ENCODE measurements around the gene SLC25A22.

The SLC25A22 gene

DNA sequence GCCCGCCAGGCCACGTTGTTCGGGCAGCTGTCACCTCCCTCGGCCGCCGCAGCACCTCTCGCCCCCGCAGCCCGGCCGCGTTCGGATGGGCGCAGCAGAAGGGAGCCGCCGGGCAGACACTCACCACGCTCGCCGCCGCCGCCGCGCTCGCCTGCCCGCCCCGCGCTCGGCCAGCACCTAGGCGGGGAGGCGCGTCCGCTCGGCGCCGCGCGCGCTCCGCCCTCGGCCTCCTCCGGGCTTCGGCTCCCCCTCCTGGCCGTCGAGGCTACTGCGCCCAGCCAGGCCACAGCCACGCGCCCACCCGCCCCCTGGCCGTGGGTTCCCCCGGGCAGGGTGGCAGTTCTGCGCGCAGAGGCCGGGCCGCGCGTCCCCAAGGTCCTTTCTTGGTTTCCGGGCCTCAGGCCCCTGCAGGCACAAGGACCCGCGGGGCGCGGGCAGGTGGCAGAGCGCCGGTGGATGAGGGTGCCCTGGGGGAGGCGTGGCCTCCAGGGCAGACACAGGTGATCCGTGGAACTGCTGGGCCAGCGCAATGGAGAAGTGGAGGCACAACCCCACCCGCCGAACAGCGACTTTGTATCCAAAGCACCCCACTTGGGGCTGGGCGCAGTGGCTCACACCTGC lies at the start of gene SLC25A22:
TSS of gene SLC25A22 (minus strand) at position 189 of the 621 bp plus-strand sequence. CDS start 3,275 bp downstream, outside the sequence.
- peak; percentile 80 for DNase-seq

DNA sequence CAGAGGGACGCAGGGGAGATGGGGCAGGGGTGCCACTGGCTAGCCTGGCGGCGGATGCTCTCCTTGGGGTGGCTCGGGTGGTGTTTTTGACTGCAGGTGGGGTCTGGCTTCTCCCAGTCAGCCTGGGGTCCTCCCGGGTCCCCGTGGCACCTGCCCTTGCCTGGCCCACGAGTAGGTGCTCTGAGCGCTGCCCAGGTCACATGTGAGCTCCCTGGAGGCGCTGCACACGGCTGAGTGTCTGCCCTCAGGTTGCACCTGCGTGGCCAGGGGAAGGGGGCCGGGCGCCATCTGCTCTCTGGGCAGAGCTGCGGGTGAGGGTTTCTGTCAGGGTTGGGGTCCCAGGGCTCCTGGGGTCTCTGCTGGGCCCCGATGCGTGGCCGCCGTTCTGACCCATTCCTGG lies 49.8 kb upstream of the SLC25A22 start:
- no peak for DNase-seq

DNA sequence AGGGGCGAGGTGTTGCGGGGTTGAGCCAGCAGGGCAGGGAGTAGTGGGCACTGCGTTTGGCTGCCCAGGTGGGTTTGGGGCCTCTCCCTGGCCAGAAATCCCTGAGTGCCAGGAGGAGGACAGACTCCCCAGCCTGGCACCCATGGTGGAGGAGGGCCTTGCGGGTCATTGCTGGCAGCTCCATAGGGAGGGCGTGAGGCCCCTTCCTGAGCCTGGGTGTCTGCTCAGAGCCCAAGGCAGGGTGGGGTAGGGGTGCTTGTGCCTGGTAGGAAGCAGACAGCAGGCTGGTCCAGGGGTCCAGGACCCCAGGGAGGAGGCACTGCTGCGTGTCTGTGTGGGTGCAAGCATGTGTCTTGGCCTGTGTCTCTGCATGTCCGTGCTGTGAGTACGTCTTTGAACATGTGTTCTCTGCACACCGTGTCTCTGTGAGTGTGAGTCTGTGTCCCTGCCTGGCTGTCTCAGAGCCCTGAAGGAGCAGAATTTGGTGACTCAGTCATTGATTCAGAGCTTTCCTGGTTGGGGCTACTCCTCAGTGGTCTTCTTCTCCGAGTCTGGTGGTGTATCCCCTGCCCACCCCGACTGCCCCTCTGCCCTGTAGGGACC lies 48.5 kb upstream of the SLC25A22 start:
- DNase-seq: no peak

DNA sequence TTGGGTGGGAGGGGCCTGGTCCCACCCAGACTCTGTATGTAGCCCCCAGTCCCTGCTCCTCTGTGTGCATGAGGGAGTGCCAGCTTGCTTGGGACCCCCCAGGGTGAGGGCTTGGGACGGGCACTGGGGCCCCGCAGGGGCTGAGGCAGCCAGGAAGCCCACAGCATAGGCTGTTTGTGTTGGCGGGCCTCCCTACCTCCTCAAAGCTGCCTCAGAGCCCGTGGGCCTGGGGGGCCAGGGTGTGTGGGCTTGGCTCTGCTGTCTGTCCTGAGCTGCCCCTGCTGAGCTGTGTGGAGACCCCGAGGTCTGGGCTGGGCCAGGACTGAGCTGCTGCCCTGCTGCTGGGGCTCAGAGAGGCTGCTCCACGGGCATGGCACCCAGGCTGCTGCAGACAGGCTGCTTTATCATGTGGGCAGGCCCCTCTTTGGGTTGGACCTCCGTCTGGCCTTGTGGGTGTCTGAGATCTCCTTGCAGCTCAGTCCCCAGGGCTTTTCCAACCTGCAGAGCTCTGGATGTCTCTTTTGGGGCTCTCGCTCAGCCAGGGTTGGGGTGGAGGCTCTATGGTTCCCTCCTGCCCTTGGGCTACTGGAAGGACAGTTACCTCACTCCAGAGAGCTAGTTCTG lies 47.9 kb upstream of the SLC25A22 start:
- no peak for DNase-seq

DNA sequence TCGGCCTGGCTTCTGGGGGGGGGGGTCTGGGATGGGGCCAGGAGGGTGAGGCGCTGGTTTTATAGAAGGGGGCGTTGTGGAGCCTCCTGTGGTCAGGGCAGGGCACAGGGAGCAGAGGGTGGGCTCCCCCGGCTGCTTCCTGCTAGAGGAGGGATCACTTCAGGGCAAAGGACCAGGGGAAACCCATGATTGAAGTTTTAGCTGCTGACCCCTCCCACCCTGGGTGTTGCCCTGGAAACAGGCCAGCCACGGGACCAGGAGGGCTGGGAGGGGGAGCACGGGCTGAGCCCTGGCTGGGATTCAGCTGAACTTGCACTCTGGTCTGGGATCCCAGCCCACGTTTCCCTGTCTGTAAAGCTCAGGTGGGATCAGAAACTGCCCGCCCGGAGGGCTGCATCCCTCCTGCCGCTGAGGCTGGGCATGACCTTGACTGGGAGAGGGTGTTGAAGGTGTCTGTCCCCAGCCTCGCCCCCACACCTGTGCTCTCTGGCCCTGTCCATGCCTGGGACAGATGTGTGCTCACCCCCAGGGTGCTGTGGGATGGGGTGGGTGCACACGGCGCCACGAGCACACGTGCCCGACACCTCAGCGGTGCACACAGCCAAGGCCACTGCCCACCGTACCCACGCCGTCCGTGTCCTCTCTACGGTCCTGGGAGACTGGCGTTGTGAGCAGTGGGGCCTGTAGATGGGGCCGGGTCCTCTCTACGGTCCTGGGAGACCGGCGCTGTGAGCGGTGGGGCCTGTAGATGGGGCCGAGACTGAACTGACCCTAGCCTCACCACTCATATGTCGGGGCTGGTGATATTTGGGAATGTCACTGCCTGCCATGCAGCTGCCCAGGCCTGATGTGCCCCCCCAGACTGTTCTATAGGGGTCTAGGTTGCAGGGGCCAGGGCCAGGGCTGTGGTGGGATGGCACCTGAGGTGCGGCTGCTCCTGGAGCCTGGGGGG lies 46.9 kb upstream of the SLC25A22 start:
- no peak for DNase-seq

DNA sequence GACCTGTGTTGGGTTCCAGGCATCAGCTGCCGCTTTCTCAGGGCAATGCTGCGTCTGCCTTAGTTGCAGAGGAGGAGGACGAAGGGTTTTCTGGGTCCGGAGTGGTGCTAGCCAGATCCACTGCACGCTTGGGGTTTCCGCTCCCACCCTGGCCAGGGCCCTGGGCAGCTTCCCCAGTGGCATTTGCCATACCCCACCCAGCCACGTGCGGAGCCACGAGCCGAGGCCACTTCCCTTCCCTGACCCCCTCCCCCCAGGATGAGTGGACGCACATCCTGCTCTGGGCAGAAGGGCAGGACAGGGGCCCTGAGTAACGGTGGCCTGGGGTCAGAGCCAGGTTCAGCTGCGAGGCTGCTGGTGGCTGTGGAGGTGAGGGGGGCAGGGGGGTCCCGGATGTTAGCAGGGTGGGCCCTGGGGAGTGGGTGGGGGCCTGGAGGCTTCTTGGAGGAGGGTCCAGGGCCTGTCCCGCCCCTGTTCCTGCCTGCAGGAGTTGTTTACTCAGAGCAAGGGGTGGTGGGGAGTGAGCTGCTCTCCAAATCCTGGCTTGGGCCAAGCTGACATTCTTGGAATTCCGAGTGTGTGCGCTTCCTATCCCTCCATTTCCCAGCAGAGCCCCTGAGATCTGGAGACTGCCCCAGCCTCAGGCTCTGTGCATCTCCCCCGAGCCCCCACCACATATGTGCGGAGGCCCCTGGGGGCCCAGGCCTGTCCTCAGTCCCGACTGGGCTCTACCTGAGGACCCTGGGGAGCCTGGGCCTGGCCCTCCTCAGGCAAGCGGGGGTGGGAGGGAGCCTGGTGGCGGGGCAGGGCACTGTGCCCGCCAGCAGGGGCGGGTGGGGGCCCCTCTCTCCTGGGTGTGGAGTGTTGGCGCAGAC lies 46.0 kb upstream of the SLC25A22 start:
- DNase-seq: no peak

DNA sequence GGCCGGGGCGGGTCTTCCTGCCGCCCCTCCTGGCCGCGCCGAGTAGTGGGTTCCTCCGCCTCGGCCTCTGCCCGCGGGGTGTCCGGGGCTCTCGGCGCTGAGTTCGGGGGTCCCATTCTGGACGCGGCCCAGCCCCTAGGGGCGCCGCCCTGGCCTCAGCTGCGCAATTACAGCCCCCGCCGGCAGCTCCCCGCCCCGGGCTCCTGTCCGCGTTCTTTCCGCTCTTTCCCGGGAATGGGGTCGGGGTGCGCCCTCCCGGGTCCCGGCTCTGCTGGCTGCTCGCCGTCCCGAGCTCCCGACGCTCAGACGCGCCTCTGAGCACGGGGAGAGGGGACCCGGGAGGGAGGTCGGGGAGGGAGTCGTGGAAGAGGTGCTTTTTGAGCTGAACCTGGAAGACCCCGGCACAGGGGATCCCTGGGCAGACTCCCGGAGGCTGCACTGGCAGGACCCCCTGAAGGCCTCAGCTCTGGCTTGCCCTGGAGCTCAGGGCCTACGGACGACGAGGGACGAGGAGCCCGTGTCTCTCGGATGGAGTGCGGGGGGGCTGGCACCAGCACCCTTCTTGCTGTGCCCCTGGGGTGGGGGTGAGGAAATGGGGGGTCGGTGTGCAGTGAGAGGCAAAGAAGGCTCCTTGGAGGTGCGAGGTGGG lies 45.1 kb upstream of the SLC25A22 start:
- DNase-seq: no peak

DNA sequence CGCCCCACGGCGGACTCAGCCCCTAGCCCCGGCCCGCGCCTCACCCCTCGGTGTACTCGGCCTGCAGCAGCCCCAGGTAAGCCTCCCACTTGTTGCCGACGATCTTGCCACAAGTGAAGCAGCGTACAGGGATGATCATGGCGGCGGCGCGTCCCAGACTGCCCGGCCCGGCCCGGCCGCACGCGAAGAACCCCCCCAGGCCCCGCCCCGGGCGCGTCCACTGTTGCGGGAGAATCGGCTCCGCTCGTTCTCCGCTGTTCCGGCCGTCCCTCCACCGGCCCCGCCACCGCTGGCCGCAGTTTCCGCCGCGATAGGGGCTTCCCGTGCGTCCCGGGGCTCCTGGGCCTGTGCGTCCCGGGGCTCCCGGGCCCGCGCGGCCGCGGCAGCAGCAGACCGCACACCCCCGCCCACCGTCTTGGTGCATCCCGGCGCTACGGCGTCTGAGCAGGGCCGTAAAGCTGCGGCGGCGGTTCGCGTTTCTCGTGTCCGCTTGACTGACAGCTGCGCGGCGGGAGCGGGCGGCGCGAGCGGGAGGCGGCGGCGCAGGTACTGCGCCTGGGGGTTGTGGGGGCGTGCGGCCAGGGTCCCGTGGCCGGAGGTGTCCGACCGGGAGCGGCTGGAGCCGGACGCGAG lies 44.4 kb upstream of the SLC25A22 start, which contains the start of the genes POLR2L and TSPAN4:
TSS of gene POLR2L (minus strand) at position 160 of the 633 bp plus-strand sequence. CDS start at position 139, 21 bp downstream.
TSS of gene TSPAN4 (plus strand) at position 483 of the 633 bp plus-strand sequence. CDS start 7,453 bp downstream, outside the sequence.
- DNase-seq: peak; percentile 87

DNA sequence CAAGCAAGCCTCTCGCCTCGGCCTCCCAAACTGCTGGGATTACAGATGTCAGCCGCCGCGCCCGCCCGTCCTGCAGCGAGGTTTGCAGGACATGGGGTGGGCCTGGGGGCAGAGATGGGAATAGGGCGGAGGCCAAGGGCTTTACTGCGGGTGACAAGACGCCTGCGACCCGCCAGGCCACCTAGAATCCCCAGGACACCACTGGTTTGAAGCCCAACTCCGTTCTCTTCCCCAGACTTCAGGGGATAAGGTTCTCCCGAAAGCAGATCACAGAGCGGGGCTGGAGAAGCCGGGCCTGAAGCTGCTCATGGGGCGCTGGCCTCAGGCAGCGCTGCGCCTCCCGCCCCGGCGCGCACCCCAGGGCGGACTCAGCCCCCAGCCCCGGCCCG lies 43.9 kb upstream of the SLC25A22 start:
- no peak for DNase-seq

DNA sequence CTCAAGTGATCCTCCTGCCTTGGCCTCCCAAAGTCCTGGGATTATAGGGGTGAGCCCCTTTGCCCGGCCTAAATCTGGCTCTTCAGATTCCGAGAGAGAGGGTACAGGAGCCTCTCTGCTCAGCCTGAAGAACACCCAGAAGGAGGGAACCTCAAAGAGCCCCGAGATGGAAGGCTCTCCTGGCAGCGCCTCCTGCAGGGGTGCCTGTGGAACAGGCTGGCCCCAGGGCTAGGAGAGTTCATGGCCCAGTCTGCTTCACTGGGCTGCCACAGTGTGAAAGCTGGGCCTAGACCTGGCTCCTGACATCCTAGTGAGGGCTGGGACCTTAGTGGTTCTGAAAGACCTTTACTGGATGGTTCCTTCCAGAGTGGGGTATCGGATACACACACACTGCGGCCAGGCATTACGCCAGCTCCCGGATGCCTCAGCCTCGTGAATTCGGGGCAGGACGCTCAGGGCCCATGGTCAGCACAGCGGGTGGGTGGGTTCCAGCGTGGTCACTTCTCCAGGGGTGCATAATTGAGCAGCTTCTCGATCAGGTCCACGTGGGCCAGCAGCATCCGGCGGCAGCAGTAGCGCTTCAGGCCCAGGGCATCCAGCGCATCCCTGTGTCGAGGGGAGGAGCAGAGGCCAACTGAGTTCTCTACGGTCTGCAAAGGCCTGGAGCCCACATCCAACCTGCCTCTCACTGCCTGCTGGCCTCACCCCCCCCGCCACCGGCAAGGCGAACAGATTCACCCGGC lies 42.0 kb upstream of the SLC25A22 start:
- no peak for DNase-seq

DNA sequence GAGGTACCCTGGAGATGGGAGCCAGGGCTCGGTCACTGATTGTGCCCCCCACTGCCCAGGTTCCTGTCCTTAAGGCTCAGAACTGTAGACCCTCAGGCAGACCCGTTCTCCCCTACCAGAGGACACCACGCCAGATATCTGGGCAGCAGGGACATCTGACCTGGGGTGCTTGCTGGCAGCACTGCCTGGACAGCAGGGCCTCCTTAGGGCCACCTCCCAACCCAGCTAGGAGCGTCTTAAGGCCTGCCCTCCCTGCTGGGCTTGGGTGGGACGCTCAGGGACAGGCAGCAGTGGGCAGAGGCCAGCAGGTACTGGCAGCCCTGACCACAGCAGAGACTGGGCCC lies 41.2 kb upstream of the SLC25A22 start:
- DNase-seq: no peak

DNA sequence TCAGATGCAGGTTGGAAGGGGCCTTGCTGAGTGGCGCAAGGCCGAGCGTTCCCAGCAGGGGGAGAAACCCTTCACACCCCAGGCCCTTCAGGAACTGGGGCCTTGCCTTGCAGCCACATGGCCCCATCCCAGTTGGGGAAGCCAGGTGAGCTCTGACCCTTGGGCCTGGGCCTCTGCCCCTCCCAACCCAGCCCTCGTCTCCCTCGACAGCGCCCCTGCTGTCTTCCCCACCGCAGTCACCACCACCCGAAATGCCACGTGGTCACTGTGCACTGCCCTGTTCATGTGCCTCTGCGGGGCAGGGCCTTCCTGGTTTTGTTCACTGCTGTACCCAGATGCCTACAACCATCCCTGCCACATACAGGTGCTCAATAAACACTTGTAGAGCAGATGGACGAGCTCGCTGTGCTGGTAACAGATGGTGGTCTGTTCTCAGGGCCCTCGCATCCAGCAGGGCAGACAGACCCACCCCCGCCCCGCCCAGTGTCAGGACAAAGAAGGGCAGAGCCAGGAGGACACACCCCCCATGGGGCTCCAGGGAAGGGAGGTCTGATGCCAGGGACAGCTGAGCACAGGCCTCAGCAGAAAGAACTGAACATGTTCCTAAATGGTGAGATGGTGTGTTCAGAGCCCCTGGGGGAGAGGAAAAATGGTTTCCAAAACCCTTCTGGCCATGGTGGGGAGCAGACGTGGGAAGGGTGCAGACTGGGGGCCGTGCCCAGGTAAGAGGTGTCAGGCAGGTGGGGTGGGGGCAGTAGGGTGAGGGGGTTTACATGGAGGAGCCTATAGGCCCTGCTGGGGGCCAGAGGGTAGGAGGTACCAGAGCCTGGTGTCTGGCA lies 40.6 kb upstream of the SLC25A22 start:
- no peak for DNase-seq

DNA sequence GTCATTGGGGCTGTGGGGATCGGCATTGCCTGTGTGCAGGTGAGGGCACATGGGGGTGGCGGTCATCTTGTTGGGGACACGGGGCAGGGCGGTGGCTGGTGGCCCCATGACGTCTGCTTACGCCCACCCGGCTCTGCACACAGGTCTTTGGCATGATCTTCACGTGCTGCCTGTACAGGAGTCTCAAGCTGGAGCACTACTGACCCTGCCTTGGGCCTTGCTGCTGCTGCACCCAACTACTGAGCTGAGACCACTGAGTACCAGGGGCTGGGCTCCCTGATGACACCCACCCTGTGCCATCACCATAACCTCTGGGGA lies 39.9 kb upstream of the SLC25A22 start:
- no peak for DNase-seq

DNA sequence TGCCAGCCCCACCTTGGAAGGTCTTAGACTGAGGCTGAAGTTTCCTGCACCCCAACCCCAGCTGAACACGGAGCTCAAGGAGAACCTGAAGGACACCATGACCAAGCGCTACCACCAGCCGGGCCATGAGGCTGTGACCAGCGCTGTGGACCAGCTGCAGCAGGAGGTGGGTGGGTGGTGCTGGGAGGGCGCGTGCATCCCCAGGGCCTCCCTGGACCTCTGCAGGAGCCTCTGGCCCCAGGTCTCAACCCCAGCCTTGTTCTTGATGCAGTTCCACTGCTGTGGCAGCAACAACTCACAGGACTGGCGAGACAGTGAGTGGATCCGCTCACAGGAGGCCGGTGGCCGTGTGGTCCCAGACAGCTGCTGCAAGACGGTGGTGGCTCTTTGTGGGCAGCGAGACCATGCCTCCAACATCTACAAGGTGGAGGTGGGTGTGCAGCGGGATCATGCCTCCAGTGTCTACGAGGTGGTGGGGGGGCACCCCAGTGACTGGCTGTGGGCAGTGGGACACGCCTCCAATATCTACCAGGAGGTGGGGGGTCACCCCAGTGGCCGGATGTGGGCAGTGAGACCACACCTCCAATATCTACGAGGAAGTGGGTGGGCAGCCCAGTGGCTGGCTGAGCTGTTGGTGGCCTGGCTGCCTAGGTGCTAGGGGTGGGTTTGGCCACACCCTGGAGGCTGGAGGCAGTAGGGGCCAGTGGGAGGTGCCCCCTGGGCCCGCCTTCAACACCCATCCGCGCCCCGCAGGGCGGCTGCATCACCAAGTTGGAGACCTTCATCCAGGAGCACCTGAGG lies 39.3 kb upstream of the SLC25A22 start:
- no peak for DNase-seq

DNA sequence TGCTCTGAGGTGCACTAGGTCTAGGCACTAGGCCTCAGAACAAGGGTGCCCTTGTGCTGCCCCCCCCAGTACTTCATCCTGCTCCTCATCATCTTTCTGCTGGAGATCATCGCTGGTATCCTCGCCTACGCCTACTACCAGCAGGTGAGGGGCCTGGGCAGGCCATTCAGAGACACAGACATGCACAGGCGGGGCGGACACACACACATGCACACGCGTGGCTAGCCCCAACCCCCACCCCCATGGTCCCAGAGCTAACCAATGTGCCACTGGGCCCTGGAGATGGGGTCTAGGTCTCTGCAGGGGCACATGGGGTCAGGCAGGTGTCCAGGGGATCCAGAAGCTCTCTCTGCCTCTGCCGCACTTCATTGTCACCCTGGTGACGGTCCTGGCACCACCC lies 38.6 kb upstream of the SLC25A22 start:
- no peak for DNase-seq

DNA sequence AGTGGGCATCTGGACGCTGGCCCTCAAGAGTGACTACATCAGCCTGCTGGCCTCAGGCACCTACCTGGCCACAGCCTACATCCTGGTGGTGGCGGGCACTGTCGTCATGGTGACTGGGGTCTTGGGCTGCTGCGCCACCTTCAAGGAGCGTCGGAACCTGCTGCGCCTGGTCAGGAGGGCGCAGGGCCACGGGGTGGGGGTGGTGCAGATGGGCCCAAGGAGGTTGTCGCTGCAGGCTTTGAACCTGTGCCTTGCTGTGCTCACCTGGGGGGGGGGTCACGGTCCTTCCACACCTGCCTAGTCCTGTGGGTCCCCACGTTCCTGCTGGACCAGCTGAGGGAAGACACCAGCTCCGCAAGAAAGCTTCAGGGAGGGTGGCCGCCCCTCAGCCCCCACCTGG lies 38.2 kb upstream of the SLC25A22 start:
- no peak for DNase-seq

DNA sequence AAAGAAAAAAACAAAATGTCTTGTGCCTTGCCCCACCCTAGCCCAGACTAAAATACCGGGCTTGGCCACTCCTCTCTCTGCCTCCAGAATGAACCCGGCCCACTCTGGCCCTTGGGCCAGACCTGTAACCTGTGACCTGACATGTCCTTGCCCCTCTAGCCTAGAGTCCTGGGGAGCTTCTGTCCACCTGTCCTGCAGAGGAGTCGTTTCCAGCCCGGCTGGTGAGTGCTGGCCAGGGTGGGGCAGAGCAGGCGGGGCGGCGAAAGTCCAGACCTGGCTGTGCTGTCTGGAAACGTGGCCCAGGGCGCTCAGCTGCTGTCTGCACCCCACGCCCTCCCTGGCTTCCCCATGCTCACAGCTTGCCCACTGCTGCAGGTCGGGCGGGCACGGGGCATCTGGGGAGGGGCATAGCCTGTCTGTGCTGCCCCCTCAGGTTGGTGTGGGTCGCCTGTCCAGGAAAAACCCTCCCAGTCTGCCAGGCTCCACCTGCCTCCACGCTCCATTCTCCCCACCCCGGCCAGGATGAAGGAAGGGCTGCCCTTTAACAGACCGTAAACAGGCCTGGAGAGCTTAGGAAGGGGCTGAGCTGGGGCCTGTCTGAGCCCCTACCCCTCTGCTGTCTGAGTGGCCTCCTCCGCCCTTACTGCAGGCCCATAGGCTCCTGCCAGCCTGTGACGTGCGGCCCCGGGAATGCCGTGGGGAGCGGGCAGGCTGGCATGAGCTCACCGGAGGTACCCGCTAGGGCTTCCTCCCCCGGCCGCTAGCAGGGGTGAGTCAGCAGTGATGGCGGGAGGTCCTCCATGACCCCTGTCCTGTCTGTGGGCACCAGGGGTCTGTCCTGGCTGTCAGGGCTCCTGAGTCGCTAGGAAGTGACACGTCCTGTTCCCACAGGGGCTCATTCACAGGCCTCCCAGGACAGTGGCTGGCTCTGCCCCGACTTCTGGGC lies 36.6 kb upstream of the SLC25A22 start:
- DNase-seq: no peak
